IMR-90 (cell line): Measurements from ENCODE around the gene DNASE1. TPM values are rescaled to one million over a fixed set of nuclear protein-coding genes. Genes with fewer than 3 reads are reported as not detected.

ENCODE experiments used
- ATAC-seq: fragments of 200-7000 bp; cut with Tn5 transposase; 2 replicates; pipeline ENCODE4 v1.9.1; 2020; ENCODE audit warnings: low read depth, mild to moderate bottlenecking, moderate library complexity
- BruUV-seq: library from RNA; stranded (reverse); fragments of 400-500 nt; replicated peaks from 2 replicates; lab custom pipeline; 2021; lab: Mats Ljungman, UMichigan
- CTCF ChIA-PET: fragments of 300-600 bp; formaldehyde crosslinking; extraction: SDS; loops from one replicate; lab custom pipeline; 2021; ENCODE audit warnings: antibody characterized with exemption; lab: Yijun Ruan, JAX
- POLR2A ChIA-PET: fragments of 300-600 bp; sonication (Branson Sonifier 250); formaldehyde crosslinking; loops from one replicate; lab custom pipeline; 2022; ENCODE audit warnings: antibody characterized with exemption; ENCODE audit not compliant: unreplicated experiment; lab: Charles Lee
- DNase-seq: peaks from one replicate; pipeline ENCODE4 v3.0.0; 2013
- H2AFZ ChIP-seq: replicated peaks from 2 replicates; pipeline ENCODE3; 2013; ENCODE audit warnings: low read length, mild to moderate bottlenecking; ENCODE audit not compliant: poor library complexity
- H2AK5ac ChIP-seq: 2 replicates; pipeline ENCODE4 v1.6.1; 2013; ENCODE audit warnings: low read depth, low read length, inconsistent platforms
- H2AK9ac ChIP-seq: replicated peaks from 2 replicates; pipeline ENCODE3; 2013; ENCODE audit warnings: mild to moderate bottlenecking, low read depth, low read length, moderate library complexity; ENCODE audit not compliant: poor library complexity
- H2BK120ac ChIP-seq: 2 replicates; pipeline ENCODE4 v1.6.1; 2013; ENCODE audit warnings: low read depth, low read length, inconsistent platforms
- H2BK15ac ChIP-seq: 3 replicates; pipeline ENCODE4 v1.6.1; 2013; ENCODE audit warnings: low read depth, low read length, inconsistent platforms
- H2BK20ac ChIP-seq: 2 replicates; pipeline ENCODE4 v1.6.1; 2013; ENCODE audit warnings: low read depth, mild to moderate bottlenecking, inconsistent platforms, low read length, moderate library complexity
- H2BK5ac ChIP-seq: 2 replicates; pipeline ENCODE4 v1.6.1; 2013; ENCODE audit warnings: mild to moderate bottlenecking, low read depth, low read length, inconsistent platforms; ENCODE audit not compliant: poor library complexity, severe bottlenecking
- H3K14ac ChIP-seq: replicated peaks from 2 replicates; pipeline ENCODE4 v1.6.1; 2013; ENCODE audit warnings: low read depth, low read length, inconsistent platforms
- H3K18ac ChIP-seq: 2 replicates; pipeline ENCODE4 v1.6.1; 2013; ENCODE audit warnings: low read depth, low read length, control low read depth
- H3K23ac ChIP-seq: 2 replicates; pipeline ENCODE4 v1.6.1; 2013; ENCODE audit warnings: low read depth, low read length, inconsistent platforms
- H3K27ac ChIP-seq: 2 replicates; pipeline ENCODE4 v1.5.1; 2013; ENCODE audit warnings: mild to moderate bottlenecking, control low read depth, low read length; ENCODE audit not compliant: insufficient read depth
- H3K27me3 ChIP-seq: 2 replicates; pipeline ENCODE4 v1.6.1; 2013; ENCODE audit warnings: low read length; ENCODE audit not compliant: control insufficient read depth, insufficient read depth
- H3K36me3 ChIP-seq: 2 replicates; pipeline ENCODE4 v1.6.1; 2013; ENCODE audit warnings: low read length, mixed read lengths; ENCODE audit not compliant: control insufficient read depth, insufficient read depth
- H3K4ac ChIP-seq: 2 replicates; pipeline ENCODE4 v1.6.1; 2013; ENCODE audit warnings: low read depth, low read length, inconsistent platforms
- H3K4me1 ChIP-seq: 2 replicates; pipeline ENCODE4 v1.6.1; 2013; ENCODE audit warnings: low read length, mixed read lengths; ENCODE audit not compliant: control insufficient read depth, insufficient read depth
- H3K4me2 ChIP-seq: 2 replicates; pipeline ENCODE4 v1.6.1; 2013; ENCODE audit warnings: low read depth, mild to moderate bottlenecking, control low read depth, low read length, moderate library complexity
- H3K4me3 ChIP-seq: 2 replicates; pipeline ENCODE4 v1.5.1; 2013; ENCODE audit warnings: low read depth, mild to moderate bottlenecking, control low read depth, low read length, moderate library complexity; ENCODE audit not compliant: insufficient read depth
- H3K56ac ChIP-seq: 2 replicates; pipeline ENCODE4 v1.6.1; 2013; ENCODE audit warnings: low read length, inconsistent platforms; ENCODE audit not compliant: insufficient read depth; ENCODE audit errors: extremely low read depth
- H3K79me1 ChIP-seq, 2 experiments: 2 replicates each; pipeline ENCODE4 v1.6.1; 2013; ENCODE audit warnings: low read length in 2 of 2, inconsistent platforms in 1 of 2, low read depth in 1 of 2
- H3K9ac ChIP-seq: 2 replicates; pipeline ENCODE4 v1.6.1; 2013; ENCODE audit warnings: low read depth, low read length, control low read depth
- H3K9me1 ChIP-seq: 2 replicates; pipeline ENCODE4 v1.6.1; 2013; ENCODE audit warnings: low read length, inconsistent platforms; ENCODE audit not compliant: insufficient read depth
- H3K9me3 ChIP-seq: 2 replicates; pipeline ENCODE4 v1.6.1; 2013; ENCODE audit warnings: low read length; ENCODE audit not compliant: control insufficient read depth, insufficient read depth
- H4K20me1 ChIP-seq: 2 replicates; pipeline ENCODE4 v1.6.1; 2013; ENCODE audit warnings: low read length, inconsistent platforms; ENCODE audit not compliant: insufficient read depth
- H4K5ac ChIP-seq: 2 replicates; pipeline ENCODE4 v1.6.1; 2013; ENCODE audit warnings: mild to moderate bottlenecking, low read depth, low read length, control low read depth
- H4K8ac ChIP-seq, 2 experiments: 2 replicates each; pipeline ENCODE4 v1.6.1; 2013; ENCODE audit warnings: low read depth in 2 of 2, low read length in 2 of 2, control low read depth in 1 of 2, inconsistent platforms in 1 of 2
- H4K91ac ChIP-seq: 2 replicates; pipeline ENCODE4 v1.6.1; 2013; ENCODE audit warnings: low read depth, low read length, inconsistent platforms; ENCODE audit not compliant: insufficient read depth
- CEBPB ChIP-seq: IDR thresholded peaks from 2 replicates; pipeline ENCODE4 v1.6.1; 2012; ENCODE audit warnings: low read depth, low read length, improper control_type of control experiment
- CHD1 ChIP-seq: IDR thresholded peaks from 2 replicates; pipeline ENCODE4 v1.6.1; 2012; ENCODE audit warnings: low read depth, low read length, improper control_type of control experiment
- MAFK ChIP-seq: IDR thresholded peaks from 2 replicates; pipeline ENCODE4 v1.6.1; 2012; ENCODE audit warnings: low read depth, low read length, improper control_type of control experiment
- MXI1 ChIP-seq: IDR thresholded peaks from 2 replicates; pipeline ENCODE4 v1.6.1; 2012; ENCODE audit warnings: low read depth, mild to moderate bottlenecking, low read length, moderate library complexity, borderline replicate concordance
- NFE2L2 ChIP-seq: fragments of 150-350 bp; IDR thresholded peaks from 2 replicates; pipeline ENCODE4 v1.6.1; 2016; ENCODE audit warnings: low read depth, mild to moderate bottlenecking, low read length
- POLR2A ChIP-seq: IDR thresholded peaks from 2 replicates; pipeline ENCODE4 v1.6.1; 2012; ENCODE audit warnings: mild to moderate bottlenecking, low read depth, low read length
- RAD21 ChIP-seq: IDR thresholded peaks from 2 replicates; pipeline ENCODE4 v1.6.1; 2012; ENCODE audit warnings: low read length, improper control_type of control experiment
- WGBS, 2 experiments: methylation state at CpG; one replicate each; pipeline versions ENCODE4 v1.1.5 to v1.1.7; 2013; ENCODE audit warnings: missing lambda C conversion rate in 2 of 2; ENCODE audit not compliant: insufficient read length in 1 of 2; ENCODE audit errors: extremely low coverage in 2 of 2; 5-methylcytosine and 5-hydroxymethylcytosine counted together
- dilution Hi-C: fragments of 300-500 bp; cut with HindIII; formaldehyde crosslinking; loops from one replicate; pipeline ENCODE4 v1.14.3; 2018; ENCODE audit warnings: low sequenced_read_pairs; ENCODE audit not compliant: unreplicated experiment
- in situ Hi-C: fragments of 300-500 bp; cut with MboI; formaldehyde crosslinking; loops from 3 replicates; pipeline ENCODE4 v1.14.3; 2019; ENCODE audit warnings: low sequenced_read_pairs, inconsistent platforms, mixed read lengths
- intact Hi-C: fragments of 100-400 bp; cut with micrococcal nuclease; formaldehyde crosslinking; loops from 2 replicates; pipeline ENCODE4 v1.10.0; 2022
- polyA plus RNA-seq, 3 experiments: library from polyadenylated mRNA; depleted of rRNA; stranded (reverse); fragments of >200 nt; gene quantifications; 2 replicates each; pipeline ENCODE4 v1.2.3, GENCODE V29; 2012; ENCODE audit warnings: low replicate concordance in 1 of 3
- total RNA-seq: library from RNA; depleted of rRNA; stranded (reverse); fragments of >200 nt; gene quantifications from 2 replicates; pipeline ENCODE4 v1.2.3, GENCODE V29; 2012
- TF ChIP-seq, protein P1 (sequence below): fragments of 150-350 bp; IDR thresholded peaks from 2 replicates; pipeline ENCODE4 v1.6.1; 2016; ENCODE audit warnings: low read depth, mild to moderate bottlenecking, low read length, moderate library complexity, borderline replicate concordance
- TF ChIP-seq, protein P2 (sequence below): conservative IDR thresholded peaks from 2 replicates; pipeline ENCODE4 v1.5.1; 2012; ENCODE audit warnings: mild to moderate bottlenecking, low read depth, low read length, improper control_type of control experiment

Gene DNASE1
- total and polyA plus RNA-seq, 2 of the 4 experiments (the other 2 are of a cell fraction) = 5.4 to 15.9 TPM

DNA sequence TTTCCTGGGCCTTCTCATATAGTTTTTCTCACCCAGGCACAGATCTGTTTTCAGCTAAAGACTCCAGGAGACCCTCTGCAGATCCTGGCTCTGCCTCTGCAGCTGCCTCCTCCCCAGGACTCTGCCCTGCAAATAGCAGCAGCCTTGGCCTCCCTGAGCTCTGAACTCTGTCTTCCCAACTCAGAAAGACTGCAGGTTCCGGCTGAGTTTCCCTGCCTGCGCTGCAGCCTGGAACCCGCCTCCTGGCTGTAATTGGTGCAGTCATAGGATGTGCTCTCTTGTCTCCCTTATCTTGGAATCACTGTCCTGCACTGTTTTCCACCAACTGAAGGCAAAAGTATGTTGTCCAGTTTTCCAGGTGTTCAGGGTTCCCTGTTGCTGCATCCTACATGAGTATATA is 14.3 kb upstream of the DNASE1 start:
- Histone ChIP-seq H3K9ac (no peak overlapping the region), H4K5ac (no peak overlapping the region), H3K18ac (no peak overlapping the region), H4K20me1 (no peaks in the 10 kb centered on the region; the same call in none of the 2 replicates), H3K23ac (no peak overlapping the region), H2AFZ (no peak overlapping the region), H2BK20ac (no peak overlapping the region), H3K56ac (no peak overlapping the region), H4K91ac (no peak overlapping the region), H3K4ac (no peak overlapping the region), H3K4me2 (no peak overlapping the region), H2BK5ac (no peak overlapping the region), H3K27ac (no peak overlapping the region), H3K36me3 (peaks cover 9% of the 10 kb centered on the region; the same call in 1 of the 2 replicates), H2AK5ac (no peak overlapping the region), H4K8ac (no peak overlapping the region), H3K4me1 (peaks cover 8% of the 10 kb centered on the region), H3K27me3 (no peaks in the 10 kb centered on the region), H2BK120ac (no peak overlapping the region), H3K14ac (no peak overlapping the region), H3K9me1 (peaks cover 8% of the 10 kb centered on the region), H2BK15ac (no peak overlapping the region), H3K9me3 (no peaks in the 10 kb centered on the region), H3K4me3 (no peak overlapping the region), H3K79me1 (peaks cover 12 to 20% of the 10 kb centered on the region in 2 experiments), H2AK9ac (no peak overlapping the region)
- ChIA-PET CTCF (no interaction called here), POLR2A (no interaction called here)
- DNase-seq (no peak), ATAC-seq (no peak)
- dilution Hi-C loops (no loop called here), in situ Hi-C loops (no loop called here), intact Hi-C loops (no loop called here)
- WGBS, 2 experiments = 97% methylated on average over 3 of the region's 3 CpGs; no CpG with 5 or more reads in 1 of the 2 experiments
- BruUV-seq = no TSS peak
- TF ChIP-seq CEBPB (no peak), POLR2A (no peak), MAFK (no peak), MXI1 (no peak), CHD1 (no peak), RAD21 (no peak), NFE2L2 (no peak)
- TF ChIP-seq, protein P1, sequence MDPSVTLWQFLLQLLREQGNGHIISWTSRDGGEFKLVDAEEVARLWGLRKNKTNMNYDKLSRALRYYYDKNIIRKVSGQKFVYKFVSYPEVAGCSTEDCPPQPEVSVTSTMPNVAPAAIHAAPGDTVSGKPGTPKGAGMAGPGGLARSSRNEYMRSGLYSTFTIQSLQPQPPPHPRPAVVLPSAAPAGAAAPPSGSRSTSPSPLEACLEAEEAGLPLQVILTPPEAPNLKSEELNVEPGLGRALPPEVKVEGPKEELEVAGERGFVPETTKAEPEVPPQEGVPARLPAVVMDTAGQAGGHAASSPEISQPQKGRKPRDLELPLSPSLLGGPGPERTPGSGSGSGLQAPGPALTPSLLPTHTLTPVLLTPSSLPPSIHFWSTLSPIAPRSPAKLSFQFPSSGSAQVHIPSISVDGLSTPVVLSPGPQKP = no peak
- TF ChIP-seq, protein P2, sequence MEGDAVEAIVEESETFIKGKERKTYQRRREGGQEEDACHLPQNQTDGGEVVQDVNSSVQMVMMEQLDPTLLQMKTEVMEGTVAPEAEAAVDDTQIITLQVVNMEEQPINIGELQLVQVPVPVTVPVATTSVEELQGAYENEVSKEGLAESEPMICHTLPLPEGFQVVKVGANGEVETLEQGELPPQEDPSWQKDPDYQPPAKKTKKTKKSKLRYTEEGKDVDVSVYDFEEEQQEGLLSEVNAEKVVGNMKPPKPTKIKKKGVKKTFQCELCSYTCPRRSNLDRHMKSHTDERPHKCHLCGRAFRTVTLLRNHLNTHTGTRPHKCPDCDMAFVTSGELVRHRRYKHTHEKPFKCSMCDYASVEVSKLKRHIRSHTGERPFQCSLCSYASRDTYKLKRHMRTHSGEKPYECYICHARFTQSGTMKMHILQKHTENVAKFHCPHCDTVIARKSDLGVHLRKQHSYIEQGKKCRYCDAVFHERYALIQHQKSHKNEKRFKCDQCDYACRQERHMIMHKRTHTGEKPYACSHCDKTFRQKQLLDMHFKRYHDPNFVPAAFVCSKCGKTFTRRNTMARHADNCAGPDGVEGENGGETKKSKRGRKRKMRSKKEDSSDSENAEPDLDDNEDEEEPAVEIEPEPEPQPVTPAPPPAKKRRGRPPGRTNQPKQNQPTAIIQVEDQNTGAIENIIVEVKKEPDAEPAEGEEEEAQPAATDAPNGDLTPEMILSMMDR = no peak
